HepG2 (cell line): Measurements from ENCODE around the gene POU2AF2. TPM values are rescaled to one million over a fixed set of nuclear protein-coding genes. Genes with fewer than 3 reads are reported as not detected.

Experiments
- ATAC-seq: fragments of 200-7000 bp; cut with Tn5 transposase; 3 replicates; pipeline ENCODE4 v1.9.1; 2020; ENCODE audit warnings: mild to moderate bottlenecking, moderate library complexity
- BruUV-seq: library from RNA; stranded (reverse); fragments of 400-500 nt; replicated peaks from 2 replicates; lab custom pipeline; 2021; lab: Mats Ljungman, UMichigan
- CTCF ChIA-PET: fragments of 300-600 bp; formaldehyde crosslinking; extraction: SDS; loops from one replicate; lab custom pipeline; 2021; ENCODE audit warnings: low total read pairs, inconsistent platforms, low intra/inter-chr PET ratio; lab: Yijun Ruan, JAX
- POLR2A ChIA-PET: fragments of 350-600 bp; sonication (Branson Sonifier 250); formaldehyde crosslinking; loops from one replicate; lab custom pipeline; 2020; ENCODE audit warnings: antibody characterized with exemption, inconsistent platforms; lab: Yijun Ruan, JAX
- DNase-seq: peaks from one replicate; pipeline ENCODE4 v3.0.0-alpha.2; 2015; ENCODE audit warnings: low spot score
- FAIRE-seq: peaks from 3 replicates; lab custom pipeline; 2011; peaks lifted over from hg19 to GRCh38; lab: Jason Lieb, UNC
- H2AFZ ChIP-seq: one replicate; pipeline ENCODE4 v1.6.1; 2011; ENCODE audit warnings: low read length, inconsistent platforms
- H3K27ac ChIP-seq: fragments of 300-600 bp; 3 replicates; pipeline ENCODE4 v1.8.0; 2011; ENCODE audit warnings: mixed run types, mild to moderate bottlenecking, mixed read lengths, low read length, inconsistent platforms; ENCODE audit not compliant: insufficient read depth; ENCODE audit errors: extremely low read length
- H3K27me3 ChIP-seq, 2 experiments: fragments of 200-600 bp in 1 of 2; 2 replicates in 1 of 2; 3 replicates in 1 of 2; pipeline versions ENCODE4 v1.6.0 to v1.8.0; 2011; ENCODE audit warnings: low read length in 2 of 2, mild to moderate bottlenecking in 2 of 2, moderate library complexity in 2 of 2, inconsistent platforms in 1 of 2; ENCODE audit not compliant: insufficient read depth in 2 of 2, control insufficient read depth in 1 of 2
- H3K36me3 ChIP-seq, 2 experiments: fragments of 200-600 bp in 1 of 2; replicated peaks in 1 of 2; 2 replicates in 1 of 2; 3 replicates in 1 of 2; pipeline versions ENCODE4 v1.5.1 to v1.8.0; 2011; ENCODE audit warnings: low read length in 2 of 2, inconsistent platforms in 1 of 2; ENCODE audit not compliant: insufficient read depth in 2 of 2, control insufficient read depth in 1 of 2
- H3K4me1 ChIP-seq: 2 replicates; pipeline ENCODE4 v1.5.1; 2012; ENCODE audit warnings: low read length, inconsistent platforms; ENCODE audit not compliant: insufficient read depth
- H3K4me2 ChIP-seq: 2 replicates; pipeline ENCODE4 v1.6.0; 2011; ENCODE audit warnings: low read depth, low read length, inconsistent platforms
- H3K4me3 ChIP-seq, 3 experiments: fragments of 200-600 bp in 1 of 3; sonication (generic), shearing (Covaris generic) in 1 of 3; replicated peaks in 1 of 3; 2 replicates each; pipeline ENCODE4 v1.5.1; 2011 to 2016; ENCODE audit warnings: low read length in 3 of 3, inconsistent platforms in 2 of 3, low read depth in 2 of 3, mild to moderate bottlenecking in 2 of 3, control low read depth in 1 of 3, mixed read lengths in 1 of 3; ENCODE audit not compliant: insufficient read depth in 1 of 3
- H3K79me2 ChIP-seq: one replicate; pipeline ENCODE4 v1.6.1; 2011; ENCODE audit warnings: low read length, inconsistent platforms; ENCODE audit not compliant: insufficient read depth
- H3K9ac ChIP-seq: 2 replicates; pipeline ENCODE4 v1.6.0; 2011; ENCODE audit warnings: mild to moderate bottlenecking, low read depth, low read length, inconsistent platforms; ENCODE audit not compliant: insufficient read depth
- H3K9me3 ChIP-seq: 2 replicates; pipeline ENCODE4 v1.5.1; 2012; ENCODE audit warnings: mild to moderate bottlenecking, low read length
- H4K20me1 ChIP-seq: 2 replicates; pipeline ENCODE4 v1.6.0; 2011; ENCODE audit warnings: inconsistent platforms, mild to moderate bottlenecking, low read length, moderate library complexity; ENCODE audit not compliant: insufficient read depth
- BRCA1 ChIP-seq: sonication (generic); formaldehyde crosslinking; IDR thresholded peaks from 2 replicates; pipeline ENCODE4 v1.4.0; 2020; ENCODE audit warnings: missing genetic modification reagents
- CHCHD3 ChIP-seq: sonication (generic); formaldehyde crosslinking; IDR thresholded peaks from 2 replicates; pipeline ENCODE4 v1.8.0; 2022; ENCODE audit warnings: mild to moderate bottlenecking, missing genetic modification reagents, moderate library complexity
- ELF3 ChIP-seq: IDR thresholded peaks from 2 replicates; pipeline ENCODE4 v1.6.1; 2016; ENCODE audit warnings: missing genetic modification reagents, missing compliant biosample characterization
- IRF2 ChIP-seq: IDR thresholded peaks from 2 replicates; pipeline ENCODE4 v1.6.1; 2018; ENCODE audit warnings: missing genetic modification reagents, missing compliant biosample characterization
- LRRFIP1 ChIP-seq: sonication (generic); formaldehyde crosslinking; conservative IDR thresholded peaks from 2 replicates; pipeline ENCODE4 v1.4.0; 2020; ENCODE audit warnings: missing genetic modification reagents
- POLR2G ChIP-seq: fragments of 200-400 bp; formaldehyde crosslinking; IDR thresholded peaks from 2 replicates; pipeline ENCODE4 v1.6.1; 2018; ENCODE audit warnings: mild to moderate bottlenecking, low read depth, low read length, moderate library complexity
- RFXANK ChIP-seq: IDR thresholded peaks from 2 replicates; pipeline ENCODE4 v1.6.1; 2016
- SPEN ChIP-seq: sonication (generic); formaldehyde crosslinking; IDR thresholded peaks from 2 replicates; pipeline ENCODE4 v1.5.1; 2020; ENCODE audit warnings: low read depth, mild to moderate bottlenecking, missing genetic modification reagents
- ZBTB38 ChIP-seq: sonication (generic); formaldehyde crosslinking; IDR thresholded peaks from 2 replicates; pipeline ENCODE4 v1.5.1; 2020; ENCODE audit warnings: mild to moderate bottlenecking, missing genetic modification reagents
- ZNF441 ChIP-seq: sonication (generic); formaldehyde crosslinking; IDR thresholded peaks from 2 replicates; pipeline ENCODE4 v1.7.0; 2021; ENCODE audit warnings: missing genetic modification reagents, borderline replicate concordance
- ZNF614 ChIP-seq: IDR thresholded peaks from 2 replicates; pipeline ENCODE4 v1.6.1; 2018; ENCODE audit warnings: missing biosample characterization, missing genetic modification reagents, inconsistent platforms, borderline replicate concordance
- ZNF749 ChIP-seq: sonication (generic); formaldehyde crosslinking; IDR thresholded peaks from 2 replicates; pipeline ENCODE4 v1.8.0; 2022; ENCODE audit warnings: mild to moderate bottlenecking, missing genetic modification reagents, moderate library complexity, borderline replicate concordance
- WGBS: methylation state at CpG from one replicate; pipeline ENCODE4 v1.1.6; 2017; ENCODE audit warnings: low lambda C conversion rate; 5-methylcytosine and 5-hydroxymethylcytosine counted together
- in situ Hi-C: cut with HindIII; loops from 2 replicates; pipeline ENCODE4 v1.10.0; 2017; ENCODE audit warnings: low pct_unique_long_range_greater_than_20kb; ENCODE audit not compliant: extremely low pct_ligation_motif_present
- intact Hi-C: fragments of 100-400 bp; cut with micrococcal nuclease; formaldehyde crosslinking; loops from one replicate; pipeline ENCODE4 v1.10.0; 2022; ENCODE audit not compliant: unreplicated experiment
- polyA plus RNA-seq, 8 experiments: library from polyadenylated mRNA; depleted of rRNA in 3 of 8; stranded (reverse) in 7 of 8; unstranded in 1 of 8; fragments of >200 nt; fragmentation: Illumina TruSeq in 4 of 8; extraction: Trizol in 4 of 8; gene quantifications; 2 replicates each; pipeline versions ENCODE4 v1.2.1 to v1.2.3, GENCODE V29; 2011 to 2016; ENCODE audit warnings: low read depth in 4 of 8, missing spikeins in 1 of 8, mixed read lengths in 1 of 8; ENCODE audit not compliant: insufficient read depth in 1 of 8
- total RNA-seq, 5 experiments: library from RNA; depleted of rRNA; stranded (reverse); fragments of >200 nt; fragmentation: Illumina TruSeq; extraction: Trizol; gene quantifications; 2 replicates each; pipeline ENCODE4 v1.2.3, GENCODE V29; 2016; ENCODE audit warnings: low read depth in 1 of 5
- TF ChIP-seq, protein P1 (sequence below): IDR thresholded peaks from 2 replicates; pipeline ENCODE4 v1.6.1; 2018; ENCODE audit warnings: missing genetic modification reagents

Gene POU2AF2
- total and polyA plus RNA-seq, 2 of the 13 experiments (the other 11 are each of a cell fraction or from before 2014, with no cell fraction given): 0.11 TPM; not detected in 1

DNA sequence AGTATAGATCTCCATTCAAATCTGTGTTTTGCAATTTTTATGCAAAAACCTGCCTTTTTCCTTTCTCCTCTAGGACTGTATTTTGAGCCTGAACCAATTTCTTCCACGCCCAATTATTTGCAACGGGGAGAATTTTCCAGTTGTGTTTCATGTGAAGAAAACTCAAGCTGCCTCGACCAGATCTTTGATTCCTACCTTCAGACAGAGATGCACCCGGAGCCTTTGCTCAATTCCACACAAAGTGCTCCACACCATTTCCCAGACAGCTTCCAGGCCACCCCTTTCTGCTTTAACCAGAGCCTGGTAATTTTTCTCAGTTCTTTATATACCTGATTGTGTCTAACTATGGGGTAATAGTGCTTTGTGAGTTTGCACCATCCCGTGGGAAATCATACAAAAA lies 60.8 kb downstream of the POU2AF2 start:
- H3K36me3 ChIP-seq: no peaks in the 10 kb centered on the region
- H3K4me2 ChIP-seq: no peak overlapping the region
- intact Hi-C loops (no loop called here), in situ Hi-C loops (no loop called here)
- 94% methylated on average over 5 of the region's 5 CpGs for WGBS
- FAIRE-seq: no peak
- no TSS peak for BruUV-seq
- POLR2A ChIA-PET: interaction anchor here (0.6 kb wide), 1 partner anchor 114 kb away, joined by 3 read pairs; no protein-coding TSS in a partner anchor
- H3K79me2 ChIP-seq: no peaks in the 10 kb centered on the region
- H3K4me3 ChIP-seq: no peak overlapping the region
- CTCF ChIA-PET: no interaction called here
- H3K27me3 ChIP-seq: no peaks in the 10 kb centered on the region
- DNase-seq: no peak
- peaks cover 82% of the 10 kb centered on the region for H3K4me1 ChIP-seq
- no peak overlapping the region for H2AFZ ChIP-seq
- H3K9ac ChIP-seq: no peak overlapping the region
- H3K27ac ChIP-seq: no peak overlapping the region
- no peaks in the 10 kb centered on the region for H3K9me3 ChIP-seq
- no peak for ATAC-seq
- no peaks in the 10 kb centered on the region for H4K20me1 ChIP-seq
- TF ChIP-seq ZBTB38 (CRISPR knock-in tag): no peak
- TF ChIP-seq RFXANK (CRISPR knock-in tag): no peak
- no peak for TF ChIP-seq ZNF441 (CRISPR knock-in tag)
- no peak for TF ChIP-seq ELF3 (CRISPR knock-in tag)
- no peak for TF ChIP-seq LRRFIP1 (CRISPR knock-in tag)
- no peak for TF ChIP-seq CHCHD3 (CRISPR knock-in tag)
- TF ChIP-seq BRCA1 (CRISPR knock-in tag): no peak
- TF ChIP-seq ZNF749: no peak
- TF ChIP-seq, protein P1, sequence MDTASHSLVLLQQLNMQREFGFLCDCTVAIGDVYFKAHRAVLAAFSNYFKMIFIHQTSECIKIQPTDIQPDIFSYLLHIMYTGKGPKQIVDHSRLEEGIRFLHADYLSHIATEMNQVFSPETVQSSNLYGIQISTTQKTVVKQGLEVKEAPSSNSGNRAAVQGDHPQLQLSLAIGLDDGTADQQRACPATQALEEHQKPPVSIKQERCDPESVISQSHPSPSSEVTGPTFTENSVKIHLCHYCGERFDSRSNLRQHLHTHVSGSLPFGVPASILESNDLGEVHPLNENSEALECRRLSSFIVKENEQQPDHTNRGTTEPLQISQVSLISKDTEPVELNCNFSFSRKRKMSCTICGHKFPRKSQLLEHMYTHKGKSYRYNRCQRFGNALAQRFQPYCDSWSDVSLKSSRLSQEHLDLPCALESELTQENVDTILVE (CRISPR knock-in tag): no peak
- no peak for TF ChIP-seq SPEN (CRISPR knock-in tag)
- TF ChIP-seq ZNF614: no peak
- no peak for TF ChIP-seq POLR2G
- TF ChIP-seq IRF2 (CRISPR knock-in tag): no peak
